ENCODE measurements around the gene NATD1.
A peak's percentile ranks its signal among the peaks of the same experiment; 100 is the strongest.

NATD1 gene

DNA sequence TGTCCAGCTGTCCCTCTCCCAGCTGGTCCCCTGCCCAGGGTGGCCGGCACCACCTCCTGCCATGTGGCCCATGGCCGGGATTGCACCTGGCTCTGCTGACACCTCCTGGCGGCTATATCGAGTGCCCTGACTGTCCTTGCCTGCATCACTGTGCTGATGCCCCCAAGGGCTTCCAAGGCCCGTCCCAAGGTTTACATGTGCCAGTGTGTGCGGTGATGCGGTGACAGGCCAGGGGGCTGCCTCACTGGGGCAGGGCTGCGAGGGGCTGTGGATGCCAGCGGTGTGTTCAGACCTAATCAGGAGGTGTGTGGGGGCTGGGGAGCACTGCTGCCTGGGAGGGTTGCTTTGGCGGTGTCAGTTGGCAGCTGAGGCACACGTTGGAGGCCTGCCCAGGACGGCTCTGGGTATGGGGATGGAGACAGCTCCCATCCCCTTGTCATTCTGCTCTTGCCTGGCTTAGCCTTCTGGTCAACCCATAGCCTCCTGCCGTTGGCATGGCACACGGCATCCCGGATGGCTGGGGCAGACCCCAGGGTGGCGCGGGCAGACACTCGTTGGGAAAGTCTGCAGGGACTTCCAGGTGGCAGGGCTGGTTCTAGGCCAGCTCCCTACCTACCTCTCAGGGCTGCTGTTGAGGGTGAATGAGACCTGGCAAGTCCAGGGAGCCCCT lies 36.8 kb upstream of the NATD1 start:
- DNase-seq (ENCODE audit: low spot score) = peak; percentile 74

DNA sequence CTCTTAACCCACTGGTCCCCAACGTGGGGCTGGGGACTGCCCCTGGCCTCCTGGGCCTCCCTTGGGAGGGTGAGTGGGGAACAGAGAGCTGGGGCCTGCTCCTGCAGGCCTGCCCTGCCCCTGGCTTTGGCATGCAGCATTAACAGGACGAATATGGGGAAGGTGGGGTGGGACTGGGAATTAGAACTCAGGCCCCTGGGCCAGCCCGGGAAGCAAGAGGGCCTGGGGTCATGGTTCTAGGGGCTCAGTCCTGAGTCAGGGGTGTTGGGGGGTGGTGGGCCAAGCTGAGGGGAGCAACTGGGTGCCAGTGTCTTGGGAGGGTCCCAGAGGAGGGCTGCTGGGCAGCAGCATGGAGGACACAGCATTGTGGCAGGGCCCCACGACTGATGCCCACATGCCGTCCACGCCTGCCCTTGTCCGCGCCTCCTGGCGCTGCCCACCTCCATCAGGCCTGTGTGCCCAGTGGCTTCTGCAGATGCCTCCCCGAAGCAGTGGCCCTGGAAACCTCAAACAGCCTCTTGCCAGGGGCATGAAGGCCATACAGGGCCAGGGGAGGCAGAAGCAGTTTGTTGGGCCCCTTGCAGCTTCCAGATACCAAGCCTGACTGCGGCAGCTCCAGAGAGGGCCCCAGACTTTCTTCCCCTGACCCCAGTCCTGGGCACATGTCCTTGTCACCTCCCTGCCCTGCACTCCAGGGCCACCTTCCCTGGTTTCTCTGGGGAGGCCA lies 36.1 kb upstream of the NATD1 start:
- no peak for DNase-seq (ENCODE audit: low spot score)

DNA sequence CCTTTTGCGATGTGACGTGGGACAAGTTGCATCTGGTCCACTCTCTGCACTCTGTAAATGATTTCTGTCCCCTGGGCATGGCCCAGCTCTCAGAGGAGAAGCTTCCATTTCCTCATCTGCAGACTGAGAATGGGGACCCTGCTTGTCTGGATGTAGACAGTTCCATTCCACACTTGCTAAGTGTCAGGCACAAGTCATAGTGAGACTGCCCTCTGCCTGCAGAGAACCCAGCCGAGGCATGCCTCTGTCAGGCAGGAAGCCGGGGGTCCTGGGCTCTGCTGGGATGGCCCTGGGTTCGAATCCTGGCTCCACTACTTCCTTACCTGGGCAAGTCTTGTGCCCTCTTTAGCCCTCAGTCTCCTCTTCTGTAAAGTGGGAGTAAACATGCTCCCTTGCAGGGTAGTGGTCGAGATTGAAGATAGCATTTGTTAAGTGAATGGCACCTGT lies 35.4 kb upstream of the NATD1 start:
- peak; percentile 51 for DNase-seq (ENCODE audit: low spot score)

DNA sequence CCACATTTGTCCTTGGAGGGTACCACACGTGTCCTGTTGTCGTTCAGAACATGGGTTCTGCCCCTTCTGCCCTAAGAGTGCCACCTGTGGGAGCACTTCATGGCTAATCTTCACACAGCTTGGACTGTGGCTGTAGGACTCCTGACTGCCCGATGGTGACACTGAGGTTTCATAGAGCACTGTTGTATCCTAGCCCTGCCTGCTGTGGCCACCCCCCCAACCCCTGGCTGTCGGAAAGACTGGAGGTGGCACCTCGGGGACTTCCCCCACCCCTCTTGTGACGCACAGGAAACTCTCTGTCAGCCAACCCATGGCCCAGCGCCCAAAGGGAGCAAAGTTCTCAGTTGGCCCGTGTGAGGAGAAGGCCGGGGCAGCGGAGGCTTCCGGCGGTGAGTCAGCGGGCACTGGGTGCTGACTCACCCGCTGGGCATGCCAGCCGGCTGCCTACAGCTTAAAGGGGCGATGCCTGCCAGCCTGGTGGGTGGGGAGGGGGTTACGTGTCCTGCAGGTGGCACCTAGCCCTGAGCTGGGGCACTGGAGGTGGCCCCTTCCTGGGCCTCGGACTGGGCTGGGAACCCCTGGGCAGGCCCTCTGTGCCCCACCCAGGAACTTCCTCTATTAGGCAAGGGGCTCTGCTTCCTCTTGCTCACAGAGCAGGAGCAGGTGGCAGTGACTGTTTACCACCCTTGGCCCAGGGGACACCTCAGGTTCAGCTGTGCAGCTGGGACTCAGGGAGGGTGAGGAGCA lies 34.7 kb upstream of the NATD1 start:
- peak; percentile 99 for DNase-seq (ENCODE audit: low spot score)

DNA sequence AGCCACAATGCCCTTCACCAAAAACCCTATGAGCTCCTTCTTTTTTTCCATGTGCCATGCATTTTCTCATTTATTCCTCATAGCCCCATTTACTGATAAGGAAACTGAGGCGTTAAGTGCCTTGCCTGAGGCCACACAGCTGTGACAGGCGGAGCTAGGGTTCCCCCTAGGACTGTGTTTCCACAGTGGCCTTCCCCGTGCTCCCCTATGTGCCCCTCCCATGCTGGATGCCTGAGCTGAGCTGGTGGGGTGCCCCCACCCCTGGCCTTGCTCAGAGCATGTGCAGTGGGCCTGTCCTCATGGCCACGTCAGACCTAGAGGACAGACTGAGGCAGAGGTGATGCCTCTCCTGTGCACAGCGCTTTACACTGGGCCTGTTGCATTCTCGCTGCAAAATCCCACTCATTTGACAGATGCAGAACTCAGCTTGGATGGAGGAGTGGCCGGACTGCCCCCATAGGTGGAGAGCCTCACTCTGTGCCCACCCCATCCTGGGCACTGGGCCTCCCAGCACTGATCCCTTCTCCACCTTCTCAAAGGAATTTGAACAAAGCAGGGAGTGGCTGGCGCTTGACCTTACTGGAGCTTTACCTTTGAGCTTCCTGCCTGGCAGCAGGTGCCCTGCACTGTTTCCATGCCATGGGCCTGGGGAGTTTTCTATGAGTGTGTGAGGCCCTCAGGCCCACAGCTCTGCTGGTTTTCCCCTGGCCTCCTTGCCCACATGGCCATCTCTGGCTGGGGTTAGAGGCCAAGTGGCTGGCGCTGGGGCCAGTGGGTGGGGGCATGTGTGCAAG lies 33.9 kb upstream of the NATD1 start:
- DNase-seq (ENCODE audit: low spot score) = peak; percentile 57

DNA sequence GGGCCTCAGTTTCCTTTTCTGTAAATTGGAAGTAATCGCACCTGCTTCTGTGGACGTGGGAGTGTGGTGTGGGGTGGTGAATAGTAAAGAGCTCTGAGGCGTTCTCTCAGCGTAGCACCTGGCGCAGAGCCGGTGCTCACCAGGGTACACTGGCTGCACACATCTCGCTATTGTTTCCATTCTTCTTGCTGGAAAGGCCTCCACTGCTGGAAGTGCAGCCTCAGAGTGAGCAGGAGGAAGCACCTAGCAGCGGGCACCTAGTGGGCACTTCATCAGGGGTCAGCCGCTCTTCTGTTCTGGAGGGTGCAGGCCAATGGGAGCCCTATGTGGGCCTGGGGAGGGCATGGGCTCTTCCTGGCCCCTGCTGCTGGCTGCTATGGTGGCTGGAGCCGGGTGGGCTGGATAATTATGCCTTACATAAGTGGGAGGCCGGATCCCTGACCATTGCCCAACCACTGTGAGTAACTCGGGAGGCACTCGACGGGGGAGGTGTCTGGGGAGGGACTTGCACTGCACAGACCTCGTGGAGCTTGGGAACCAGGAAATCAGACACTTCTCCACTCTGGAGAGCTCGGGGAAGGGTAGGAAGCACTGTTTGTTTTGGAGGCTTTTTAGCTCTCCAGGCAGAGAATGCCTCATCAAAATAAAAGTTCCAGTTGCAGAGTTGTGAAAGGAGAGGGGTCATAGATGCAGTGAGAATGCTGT lies 33.0 kb upstream of the NATD1 start:
- DNase-seq (ENCODE audit: low spot score) = peak; percentile 51

DNA sequence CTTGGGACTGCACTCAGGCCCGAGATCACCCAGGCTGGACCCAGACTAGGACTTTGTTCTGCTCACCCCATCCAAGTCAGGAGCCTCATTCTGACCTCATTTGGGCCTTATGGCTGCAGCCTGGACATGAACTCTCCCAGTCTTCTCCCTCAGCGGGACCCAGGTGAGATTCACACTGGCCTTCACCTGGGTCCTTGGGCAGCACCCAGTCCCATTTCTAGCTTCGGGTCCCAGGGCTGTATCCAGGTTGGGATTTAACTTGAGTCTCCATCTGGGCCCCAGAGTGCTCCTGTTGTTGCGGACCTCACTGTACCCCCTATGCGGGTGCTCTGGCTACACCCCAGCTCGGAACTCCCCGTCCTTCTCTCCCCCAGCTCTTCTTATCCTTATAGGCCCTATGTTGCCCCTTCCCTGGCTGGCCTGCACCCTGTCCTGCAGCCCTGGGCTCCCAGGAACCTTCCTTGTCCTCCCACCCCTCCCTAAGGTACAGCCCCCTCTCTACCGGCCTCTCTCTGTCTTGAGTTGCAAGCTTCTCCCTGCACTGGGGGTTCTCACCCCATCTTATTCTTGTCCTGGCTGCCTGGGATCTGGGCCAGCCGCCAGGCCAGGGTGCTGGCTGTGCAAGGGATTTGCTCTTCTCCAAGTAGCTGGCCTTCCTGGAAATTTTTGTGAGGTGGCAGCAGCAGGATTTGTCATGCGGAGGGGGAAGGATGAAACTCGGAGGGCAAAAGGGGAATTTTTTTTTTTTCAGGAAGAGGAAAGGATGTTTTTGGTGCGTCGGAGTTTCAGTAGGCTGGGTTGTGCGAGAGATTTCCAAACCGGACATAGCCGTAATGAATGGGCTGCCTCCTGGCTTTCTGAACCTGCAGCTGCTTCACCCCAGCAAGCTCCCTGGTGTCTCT lies 32.2 kb upstream of the NATD1 start:
- peak; percentile 16 for DNase-seq (ENCODE audit: low spot score)

DNA sequence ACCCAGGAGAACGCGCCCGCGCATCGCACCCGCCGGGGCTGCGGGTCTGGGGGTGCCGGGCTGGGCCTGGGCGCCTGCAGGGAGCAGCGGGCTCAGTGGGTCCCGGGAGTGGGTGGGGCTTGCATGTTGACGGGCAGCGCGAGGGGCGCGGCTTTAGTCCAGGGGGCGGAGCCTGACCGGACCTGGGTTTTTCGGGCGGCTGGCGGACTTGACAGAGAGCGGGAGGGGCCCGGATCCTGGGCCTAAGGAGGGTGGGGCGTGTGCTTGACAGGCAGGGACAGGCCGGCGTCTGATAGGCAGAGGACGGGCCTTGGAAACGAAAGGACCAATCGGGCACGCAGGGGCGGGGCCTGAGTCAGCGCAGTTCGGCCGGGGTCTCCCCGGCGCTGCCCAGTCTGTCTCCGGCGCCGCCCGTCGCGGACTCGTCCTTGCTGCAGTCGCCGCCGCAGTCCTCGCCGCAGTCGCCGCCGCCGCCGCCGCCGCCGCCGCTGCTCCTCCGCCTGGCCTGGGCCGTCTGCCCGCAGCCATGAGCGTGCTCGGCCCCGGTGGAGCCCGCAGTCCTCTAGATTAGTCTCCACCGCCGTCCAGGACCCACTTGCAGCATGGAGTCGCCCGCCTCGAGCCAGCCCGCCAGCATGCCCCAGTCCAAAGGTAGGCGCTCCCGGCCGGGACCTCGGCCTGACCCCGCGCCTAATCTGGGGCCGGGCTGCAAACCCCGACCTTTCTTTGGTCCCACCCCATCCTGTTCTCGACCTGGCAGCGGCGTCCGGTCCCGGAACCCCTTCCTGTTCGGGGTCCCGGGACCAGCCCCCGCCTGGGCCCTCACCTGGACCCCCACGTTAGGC lies 31.3 kb upstream of the NATD1 start, which contains the start of gene MAP2K3:
Gene MAP2K3 (plus strand): TSS at position 393 of the 845 bp plus-strand sequence. CDS start 210 bp downstream, at position 603.
- DNase-seq (ENCODE audit: low spot score) = peak; percentile 99

DNA sequence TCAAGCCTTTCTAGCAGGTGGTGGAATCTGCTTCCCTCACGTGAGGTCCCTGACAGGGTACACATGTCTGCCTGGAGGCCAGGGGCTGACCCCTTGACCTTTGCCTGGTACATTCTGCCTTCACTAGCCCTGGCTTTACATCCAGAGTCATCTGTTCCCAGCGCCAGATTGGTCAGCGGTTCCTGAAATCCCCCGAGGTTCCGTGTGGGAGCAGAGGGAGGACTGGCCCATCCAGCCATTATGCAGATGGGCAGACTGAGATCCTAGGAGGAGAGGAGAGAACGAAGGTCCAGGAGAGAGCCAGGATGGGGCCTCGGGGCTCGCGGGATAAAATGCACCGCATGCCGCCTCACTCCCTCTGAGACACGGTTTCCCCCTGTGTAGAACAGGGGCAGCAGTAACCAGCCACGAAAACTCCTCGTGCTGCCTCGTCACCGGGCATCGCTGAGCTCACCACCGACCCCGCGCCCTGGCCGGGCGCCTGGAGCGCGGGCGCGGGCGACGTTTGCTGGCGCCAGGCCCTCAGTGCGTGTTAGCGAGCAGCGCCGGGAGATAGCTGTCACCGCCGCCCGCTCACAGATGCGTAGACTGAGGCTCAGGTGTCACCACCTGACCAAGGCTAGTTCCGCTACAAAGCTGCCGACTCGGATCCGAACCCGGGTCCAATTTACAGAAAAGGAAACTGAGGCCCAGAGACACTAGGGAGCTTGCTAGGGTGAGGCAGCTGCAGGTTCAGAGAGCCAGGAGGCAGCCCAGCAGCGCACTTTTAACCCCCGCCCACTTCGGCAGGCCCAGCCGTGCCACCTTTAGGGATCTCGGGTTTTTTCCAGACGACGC lies 30.5 kb upstream of the NATD1 start:
- DNase-seq (ENCODE audit: low spot score) = peak; percentile 78

DNA sequence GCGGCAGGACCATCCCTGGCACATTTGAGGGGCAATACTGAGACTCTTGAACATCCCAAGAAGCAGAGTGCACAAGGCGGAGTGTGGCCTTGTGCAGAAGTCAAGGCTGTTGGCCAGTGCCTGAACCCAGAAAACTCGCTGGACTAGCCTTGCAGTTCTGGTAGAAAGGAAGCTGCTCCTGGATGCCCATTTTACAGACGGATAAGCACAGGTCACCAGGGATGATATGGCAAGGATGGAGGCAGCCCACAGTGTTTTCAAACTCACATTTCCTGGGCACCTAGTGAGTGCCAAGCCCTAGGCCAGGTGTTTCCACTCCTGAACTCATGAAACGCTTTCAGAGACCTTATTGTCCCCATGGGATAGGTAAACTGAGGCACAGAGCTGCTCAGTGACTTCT lies 29.6 kb upstream of the NATD1 start:
- no peak for DNase-seq (ENCODE audit: low spot score)

DNA sequence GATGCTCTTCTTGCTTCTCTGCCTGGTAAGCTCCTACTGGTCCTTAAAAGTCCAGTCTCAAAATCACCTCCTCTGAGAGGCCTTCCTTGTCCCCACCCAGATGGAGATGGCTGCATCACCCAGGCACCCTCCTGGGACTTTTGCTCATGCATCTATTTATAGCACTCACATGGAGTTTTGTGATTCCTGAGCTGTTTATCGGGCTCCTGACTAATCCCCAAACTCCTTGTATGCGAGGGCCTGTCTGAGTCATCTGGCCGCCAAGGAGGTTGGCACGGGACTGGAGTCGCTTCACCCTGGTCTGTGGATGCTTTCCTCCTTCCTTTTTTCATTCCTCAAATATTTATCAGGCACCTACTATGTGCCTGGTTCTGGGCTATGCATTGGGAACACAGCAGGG lies 29.0 kb upstream of the NATD1 start:
- no peak for DNase-seq (ENCODE audit: low spot score)

DNA sequence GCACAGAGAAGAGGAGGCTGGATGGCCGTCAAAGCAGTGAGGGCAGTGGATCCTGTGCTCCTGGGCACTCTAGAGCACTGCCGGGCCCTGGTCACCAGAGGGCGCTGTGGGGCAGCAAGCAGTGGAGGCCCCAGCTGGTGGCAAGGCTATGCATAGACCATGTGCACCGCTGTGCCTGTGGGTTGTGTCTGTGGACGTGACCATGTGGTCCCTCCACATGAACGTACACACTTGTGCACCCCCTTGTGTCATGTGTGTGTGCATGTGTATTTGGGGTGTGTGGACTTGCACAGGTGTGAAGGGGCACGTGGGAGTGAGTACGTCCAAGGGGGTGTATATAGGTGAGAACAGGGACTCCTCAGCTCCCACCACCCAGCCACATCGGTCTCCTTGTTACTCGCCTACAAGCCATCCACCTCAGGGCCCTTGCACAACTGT lies 26.9 kb upstream of the NATD1 start:
- DNase-seq (ENCODE audit: low spot score) = peak; percentile 93

DNA sequence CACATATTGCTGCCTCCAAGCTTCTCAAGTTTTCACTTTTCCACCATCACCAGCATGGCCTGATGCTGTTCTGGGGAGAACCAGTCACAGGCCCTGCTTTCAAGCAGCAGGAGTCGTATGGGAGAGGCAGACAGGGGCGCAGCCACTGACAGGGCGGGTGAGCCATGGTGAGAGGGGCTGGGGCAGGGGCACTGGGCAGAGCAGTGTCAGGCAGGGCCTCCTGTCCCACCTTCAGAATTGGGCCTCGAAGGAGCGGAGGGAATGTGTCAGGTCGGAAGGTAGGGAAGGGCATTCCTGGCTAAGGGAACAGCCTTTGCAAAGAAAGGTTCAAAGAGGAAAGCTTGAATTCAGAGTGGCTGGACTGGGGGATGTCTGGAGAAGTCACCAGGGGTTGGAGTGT lies 26.4 kb upstream of the NATD1 start:
- no peak for DNase-seq (ENCODE audit: low spot score)

DNA sequence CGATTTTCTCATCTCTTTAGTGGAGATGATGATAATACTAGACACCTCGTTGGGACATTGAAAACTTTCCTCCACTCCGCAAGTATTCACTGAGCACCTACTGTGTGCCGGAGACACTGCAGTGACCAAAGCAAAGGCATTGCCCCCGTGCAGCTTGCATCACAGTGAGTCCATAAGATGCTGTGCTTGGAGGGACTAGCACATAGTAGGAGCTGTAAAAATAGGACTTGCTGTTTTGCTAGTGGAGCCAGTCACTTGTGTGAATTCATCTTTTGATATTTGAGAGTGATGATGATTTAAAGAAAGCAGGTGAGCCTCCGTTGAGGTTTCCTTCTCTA lies 26.0 kb upstream of the NATD1 start:
- no peak for DNase-seq (ENCODE audit: low spot score)

DNA sequence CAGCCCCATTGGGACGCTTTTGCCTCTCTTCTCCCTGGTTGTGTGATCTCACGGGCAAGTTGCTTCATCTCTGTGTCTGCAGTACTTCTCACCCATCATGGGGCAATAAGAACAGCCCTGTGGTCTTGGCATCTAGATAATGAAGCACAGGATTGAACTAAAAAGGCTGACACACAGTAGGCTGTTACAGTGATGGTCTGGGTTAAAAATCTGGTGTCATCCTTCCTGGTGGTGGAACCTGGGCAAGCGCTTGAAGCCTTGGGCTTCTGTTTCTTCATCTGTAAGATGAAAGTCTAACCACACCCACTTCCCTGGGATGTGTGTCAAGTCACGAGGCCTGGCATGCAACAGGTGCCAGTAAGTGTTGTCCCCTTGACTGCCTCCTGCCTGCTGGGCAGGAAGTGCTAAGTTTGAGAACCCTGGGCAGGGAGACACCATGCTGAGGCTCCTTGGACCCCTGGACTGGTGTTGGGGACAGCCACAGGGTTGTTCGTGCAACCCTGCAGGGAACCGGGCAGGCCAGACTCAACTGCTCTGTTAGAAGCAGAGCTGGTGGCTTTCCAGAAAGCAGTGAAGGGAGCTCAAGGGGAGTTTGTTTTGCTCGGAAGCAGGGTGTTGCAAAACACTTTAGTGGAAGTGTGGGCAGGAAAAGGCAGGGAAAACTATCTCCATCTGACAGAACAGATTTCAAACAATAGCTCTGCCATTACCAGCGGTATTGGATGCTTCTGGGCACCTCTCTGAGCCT lies 25.4 kb upstream of the NATD1 start:
- DNase-seq (ENCODE audit: low spot score) = peak; percentile 94

DNA sequence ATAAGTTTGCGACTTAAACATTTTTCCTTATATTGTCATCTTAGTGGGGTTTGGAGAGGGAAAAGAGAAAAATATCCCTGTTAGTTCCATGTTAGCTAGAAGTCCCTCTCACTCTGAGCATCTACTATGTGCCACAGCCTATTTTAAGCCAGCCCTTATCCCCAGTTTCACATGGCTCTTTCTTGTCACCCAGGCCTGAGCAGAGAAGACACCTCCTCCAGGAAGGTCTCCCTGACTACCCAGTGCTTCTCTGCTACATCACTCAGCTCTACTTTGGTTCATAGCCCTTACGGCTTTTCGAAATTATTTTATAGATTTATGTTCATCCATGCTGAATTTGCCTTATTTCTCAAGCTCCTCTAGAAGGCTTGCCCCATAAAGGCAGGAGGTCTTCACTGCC lies 24.1 kb upstream of the NATD1 start:
- peak; percentile 7 for DNase-seq (ENCODE audit: low spot score)

DNA sequence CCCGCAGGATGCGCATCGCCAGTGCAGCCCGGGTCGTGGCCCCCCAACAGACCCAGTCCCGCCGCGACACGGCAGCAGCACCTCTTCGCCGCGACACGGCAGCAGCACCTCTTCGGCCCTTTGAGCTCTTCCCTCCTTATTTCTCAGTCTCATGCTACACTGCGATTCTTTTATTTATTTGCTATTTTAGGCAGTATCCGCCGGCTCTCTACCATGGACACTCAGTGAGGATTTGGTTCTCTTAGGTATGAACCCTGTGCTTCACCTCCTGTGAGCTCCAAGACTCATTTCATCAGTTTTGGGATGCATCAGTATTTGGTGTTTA lies 23.0 kb upstream of the NATD1 start:
- DNase-seq (ENCODE audit: low spot score) = no peak
